H1 (cell line): ENCODE results near the gene CMC1. TPM values are rescaled to one million over a fixed set of nuclear protein-coding genes. Genes with fewer than 3 reads are reported as not detected.
A peak's percentile ranks its signal among the peaks of the same experiment; 100 is the strongest.

Experiments used
- CTCF ChIA-PET: fragments of 300-600 bp; sonication (Branson Sonifier 250); formaldehyde crosslinking; loops from one replicate; lab custom pipeline; 2021; ENCODE audit not compliant: partially characterized antibody; lab: Charles Lee
- POLR2A ChIA-PET: fragments of 300-600 bp; sonication (Branson Sonifier 250); formaldehyde crosslinking; loops from one replicate; lab custom pipeline; 2021; ENCODE audit warnings: inconsistent platforms; ENCODE audit not compliant: partially characterized antibody; lab: Charles Lee
- DNase-seq, 2 experiments: peaks; one replicate each; pipeline versions ENCODE4 v3.0.0 to v3.0.0-alpha.2; 2010 to 2022; ENCODE audit warnings: low spot score in 2 of 2, low read depth in 1 of 2, mixed read lengths in 1 of 2
- FAIRE-seq: peaks from 2 replicates; lab custom pipeline; 2011; peaks lifted over from hg19 to GRCh38; lab: Jason Lieb, UNC
- H2AFZ ChIP-seq: 2 replicates; pipeline ENCODE4 v1.8.1; 2012; ENCODE audit warnings: low read length, inconsistent platforms
- H2AK5ac ChIP-seq: 2 replicates; pipeline ENCODE4 v1.6.1; 2013; ENCODE audit warnings: low read depth, low read length
- H2BK120ac ChIP-seq: replicated peaks from 2 replicates; pipeline ENCODE3; 2013; ENCODE audit warnings: low read depth, low read length, inconsistent platforms
- H2BK12ac ChIP-seq: 2 replicates; pipeline ENCODE4 v1.6.1; 2013; ENCODE audit warnings: low read depth, low read length
- H2BK15ac ChIP-seq: 2 replicates; pipeline ENCODE4 v1.6.1; 2013; ENCODE audit warnings: low read length
- H2BK20ac ChIP-seq: 2 replicates; pipeline ENCODE4 v1.6.1; 2013; ENCODE audit warnings: low read length
- H2BK5ac ChIP-seq: 2 replicates; pipeline ENCODE4 v1.6.1; 2013; ENCODE audit warnings: low read depth, low read length
- H3K14ac ChIP-seq: 2 replicates; pipeline ENCODE4 v1.6.1; 2013; ENCODE audit warnings: inconsistent platforms; ENCODE audit not compliant: insufficient read length
- H3K18ac ChIP-seq: 2 replicates; pipeline ENCODE4 v1.6.1; 2013; ENCODE audit warnings: low read length; ENCODE audit errors: extremely low read depth
- H3K23ac ChIP-seq: 2 replicates; pipeline ENCODE4 v1.6.1; 2013; ENCODE audit warnings: inconsistent platforms; ENCODE audit not compliant: insufficient read length
- H3K23me2 ChIP-seq: 2 replicates; pipeline ENCODE4 v1.6.1; 2013; ENCODE audit warnings: low read depth, low read length
- H3K27ac ChIP-seq: 2 replicates; pipeline ENCODE4 v1.6.1; 2011; ENCODE audit warnings: low read depth, low read length, inconsistent platforms
- H3K27me3 ChIP-seq, 4 experiments: replicated peaks in 1 of 4; 1 replicate in 1 of 4; 2 replicates in 3 of 4; pipeline versions ENCODE4 v1.6.1 to v1.8.1; 2011 to 2013; ENCODE audit warnings: low read length in 3 of 4, mild to moderate bottlenecking in 3 of 4, inconsistent platforms in 2 of 4, mixed read lengths in 2 of 4, moderate library complexity in 1 of 4; ENCODE audit not compliant: control insufficient read depth in 3 of 4, insufficient read depth in 3 of 4; ENCODE audit errors: extremely low read depth in 1 of 4
- H3K36me3 ChIP-seq, 4 experiments: 2 replicates each; pipeline versions ENCODE4 v1.6.1 to v1.8.1; 2011 to 2013; ENCODE audit warnings: mild to moderate bottlenecking in 4 of 4, low read length in 3 of 4, moderate library complexity in 2 of 4, control low read depth in 1 of 4, inconsistent platforms in 1 of 4; ENCODE audit not compliant: insufficient read depth in 4 of 4, control insufficient read depth in 2 of 4
- H3K4ac ChIP-seq: replicated peaks from 2 replicates; pipeline ENCODE3; 2013; ENCODE audit warnings: low read length, low read depth, mixed read lengths, inconsistent platforms; ENCODE audit not compliant: insufficient read length
- H3K4me1 ChIP-seq, 4 experiments: replicated peaks in 1 of 4; 1 replicate in 1 of 4; 2 replicates in 3 of 4; pipeline versions ENCODE4 v1.6.1 to v1.8.1; 2011 to 2013; ENCODE audit warnings: low read length in 3 of 4, inconsistent platforms in 2 of 4, mixed read lengths in 1 of 4; ENCODE audit not compliant: insufficient read depth in 4 of 4, control insufficient read depth in 3 of 4
- H3K4me2 ChIP-seq, 2 experiments: 2 replicates each; pipeline versions ENCODE4 v1.6.1 to v1.8.1; 2011 to 2013; ENCODE audit warnings: low read depth in 2 of 2, low read length in 2 of 2, control low read depth in 1 of 2, inconsistent platforms in 1 of 2, mild to moderate bottlenecking in 1 of 2; ENCODE audit not compliant: insufficient read depth in 1 of 2
- H3K4me3 ChIP-seq, 4 experiments: fragments of 200-600, 300-600 bp in 1 of 4; sonication (generic), shearing (Covaris generic), sonication (Bioruptor Twin) in 1 of 4; 2 replicates each; pipeline versions ENCODE4 v1.5.1 to v1.8.1; 2011 to 2016; ENCODE audit warnings: low read length in 4 of 4, low read depth in 3 of 4, control low read depth in 2 of 4, inconsistent platforms in 2 of 4, mild to moderate bottlenecking in 2 of 4, mixed read lengths in 1 of 4, moderate library complexity in 1 of 4; ENCODE audit not compliant: insufficient read depth in 2 of 4; ENCODE audit errors: extremely low read depth in 1 of 4
- H3K56ac ChIP-seq: replicated peaks from 2 replicates; pipeline ENCODE3; 2013; ENCODE audit warnings: low read depth, mild to moderate bottlenecking, mixed read lengths, low read length, inconsistent platforms; ENCODE audit not compliant: insufficient read length
- H3K79me1 ChIP-seq: 2 replicates; pipeline ENCODE4 v1.6.1; 2013; ENCODE audit warnings: low read depth, low read length, control low read depth
- H3K79me2 ChIP-seq, 2 experiments: 2 replicates each; pipeline versions ENCODE4 v1.6.1 to v1.8.1; 2012 to 2013; ENCODE audit warnings: low read length in 2 of 2, mild to moderate bottlenecking in 2 of 2, inconsistent platforms in 1 of 2; ENCODE audit not compliant: insufficient read depth in 2 of 2, control insufficient read depth in 1 of 2
- H3K9ac ChIP-seq, 4 experiments: replicated peaks in 1 of 4; 1 replicate in 1 of 4; 2 replicates in 3 of 4; pipeline versions ENCODE4 v1.6.1 to v1.8.1; 2011 to 2013; ENCODE audit warnings: low read depth in 3 of 4, low read length in 3 of 4, control low read depth in 2 of 4, mild to moderate bottlenecking in 2 of 4, moderate library complexity in 2 of 4, inconsistent platforms in 1 of 4; ENCODE audit errors: extremely low read depth in 1 of 4
- H3K9me3 ChIP-seq, 2 experiments: 2 replicates each; pipeline versions ENCODE4 v1.6.1 to v1.8.1; 2012 to 2013; ENCODE audit warnings: mild to moderate bottlenecking in 2 of 2, moderate library complexity in 2 of 2, control low read depth in 1 of 2, inconsistent platforms in 1 of 2, low read depth in 1 of 2, low read length in 1 of 2, mixed read lengths in 1 of 2; ENCODE audit not compliant: insufficient read depth in 2 of 2
- H4K20me1 ChIP-seq, 2 experiments: replicated peaks in 1 of 2; 2 replicates each; pipeline versions ENCODE3 to v1.8.1; 2011 to 2013; ENCODE audit warnings: inconsistent platforms in 2 of 2, low read length in 2 of 2, mild to moderate bottlenecking in 1 of 2; ENCODE audit not compliant: insufficient read depth in 2 of 2, control insufficient read depth in 1 of 2
- H4K5ac ChIP-seq: 2 replicates; pipeline ENCODE4 v1.6.1; 2013; ENCODE audit warnings: low read length, low read depth, mixed read lengths, inconsistent platforms; ENCODE audit not compliant: insufficient read length
- H4K8ac ChIP-seq: 2 replicates; pipeline ENCODE4 v1.8.0; 2013; ENCODE audit warnings: mild to moderate bottlenecking, moderate library complexity, low read length, inconsistent platforms; ENCODE audit not compliant: insufficient read depth; ENCODE audit errors: extremely low read depth
- H4K91ac ChIP-seq: replicated peaks from 2 replicates; pipeline ENCODE3; 2013; ENCODE audit warnings: low read length, mixed read lengths, inconsistent platforms; ENCODE audit not compliant: insufficient read length
- CHD2 ChIP-seq: IDR thresholded peaks from 2 replicates; pipeline ENCODE4 v1.6.1; 2012; ENCODE audit warnings: low read length, improper control_type of control experiment
- CREB1 ChIP-seq: IDR thresholded peaks from 2 replicates; pipeline ENCODE4 v1.6.1; 2012; ENCODE audit warnings: inconsistent platforms
- FOSL1 ChIP-seq: IDR thresholded peaks from 2 replicates; pipeline ENCODE4 v1.6.1; 2011; ENCODE audit warnings: mild to moderate bottlenecking, low read depth, low read length, moderate library complexity; ENCODE audit not compliant: insufficient read depth
- GABPA ChIP-seq: IDR thresholded peaks from 2 replicates; pipeline ENCODE4 v1.6.1; 2011; ENCODE audit warnings: mild to moderate bottlenecking, low read length, moderate library complexity, borderline replicate concordance; ENCODE audit not compliant: insufficient read depth
- HDAC2 ChIP-seq, 2 experiments: fragments of 300-600 bp in 1 of 2; sonication (generic) in 1 of 2; IDR thresholded peaks; 2 replicates each; pipeline ENCODE4 v1.6.1; 2011 to 2012; ENCODE audit warnings: low read depth in 2 of 2, low read length in 2 of 2, mild to moderate bottlenecking in 2 of 2, moderate library complexity in 2 of 2, borderline replicate concordance in 1 of 2, inconsistent platforms in 1 of 2
- JUN ChIP-seq: IDR thresholded peaks from 2 replicates; pipeline ENCODE4 v1.6.1; 2011; ENCODE audit warnings: low read depth, mild to moderate bottlenecking, improper control_type of control experiment, low read length
- POLR2A ChIP-seq, 2 experiments: IDR thresholded peaks; 1 replicate in 1 of 2; 2 replicates in 1 of 2; pipeline ENCODE4 v1.6.1; 2011; ENCODE audit warnings: low read depth in 2 of 2, low read length in 2 of 2, mild to moderate bottlenecking in 2 of 2; ENCODE audit errors: control extremely low read depth in 1 of 2
- SP1 ChIP-seq: IDR thresholded peaks from 2 replicates; pipeline ENCODE4 v1.6.1; 2011; ENCODE audit warnings: low read depth, low read length
- SP2 ChIP-seq: IDR thresholded peaks from 2 replicates; pipeline ENCODE4 v1.6.1; 2012; ENCODE audit warnings: mild to moderate bottlenecking, low read length, inconsistent platforms
- SRF ChIP-seq: IDR thresholded peaks from 2 replicates; pipeline ENCODE4 v1.6.1; 2011; ENCODE audit warnings: mild to moderate bottlenecking, low read depth, low read length, moderate library complexity
- SUZ12 ChIP-seq: fragments of 200-600 bp; sonication (generic); IDR thresholded peaks from 2 replicates; pipeline ENCODE4 v1.6.1; 2012; ENCODE audit warnings: mild to moderate bottlenecking, inconsistent platforms, low read length, moderate library complexity, mixed read lengths
- TAF1 ChIP-seq: IDR thresholded peaks from 2 replicates; pipeline ENCODE4 v1.6.1; 2011; ENCODE audit warnings: mild to moderate bottlenecking, low read depth, low read length
- TAF7 ChIP-seq: optimal IDR thresholded peaks from 2 replicates; pipeline ENCODE3; 2011; ENCODE audit warnings: low read depth, mild to moderate bottlenecking, inconsistent platforms, low read length, moderate library complexity, borderline replicate concordance
- TBP ChIP-seq: IDR thresholded peaks from 2 replicates; pipeline ENCODE4 v1.6.1; 2011; ENCODE audit warnings: low read depth, low read length, improper control_type of control experiment
- TCF12 ChIP-seq: IDR thresholded peaks from 2 replicates; pipeline ENCODE4 v1.6.1; 2011; ENCODE audit warnings: low read depth, mild to moderate bottlenecking, low read length
- polyA plus RNA-seq, 7 experiments: library from polyadenylated mRNA; depleted of rRNA in 3 of 7; stranded (reverse) in 5 of 7; unstranded in 2 of 7; fragments of >200 nt in 5 of 7; fragments of 200-250 nt in 2 of 7; gene quantifications; 1 replicate in 5 of 7; 2 replicates in 1 of 7; 4 replicates in 1 of 7; pipeline versions ENCODE4 v1.2.1 to v1.2.3, GENCODE V29; 2011 to 2013; ENCODE audit warnings: missing spikeins in 2 of 7, mixed read lengths in 2 of 7
- total RNA-seq: library from RNA; stranded (reverse); fragmentation: NEBNext Ultra II Directional; extraction: Animal tissue kit (Norgen Biotek cat#: 25700); gene quantifications from 2 replicates; pipeline ENCODE4 v1.2.1, GENCODE V29; 2021

CMC1 gene
- total and polyA plus RNA-seq, 2 of the 8 experiments (the other 6 are each of a cell fraction or from before 2014, with no cell fraction given) = 11.4 to 19.4 TPM

GRCh38 chr3:28343144-28343543 is 101.7 kb downstream of the CMC1 start:
- H2BK12ac ChIP-seq = no peak overlapping the region
- peaks cover 0 to 2% of the 10 kb centered on the region in 2 experiments for H4K20me1 ChIP-seq
- no peak overlapping the region for H3K27ac ChIP-seq
- no peak overlapping the region for H4K8ac ChIP-seq
- no peak overlapping the region for H3K4me2 ChIP-seq
- H3K56ac ChIP-seq = peak overlapping the region; percentile 19
- no peak overlapping the region for H2BK20ac ChIP-seq
- H4K5ac ChIP-seq = no peak overlapping the region
- no peak for DNase-seq
- no peak overlapping the region for H3K14ac ChIP-seq
- peaks cover 2% of the 10 kb centered on the region; the same call in 1 of the 2 replicates for H3K23me2 ChIP-seq
- peaks cover 0 to 2% (median 0%) of the 10 kb centered on the region in 4 experiments; a peak in 1 of 7 replicates for H3K4me1 ChIP-seq
- H3K4me3 ChIP-seq = no peak overlapping the region
- H4K91ac ChIP-seq = no peak overlapping the region
- ChIA-PET CTCF (no interaction called here), POLR2A (no interaction called here)
- H3K4ac ChIP-seq = no peak overlapping the region
- peaks cover 0 to 44% of the 10 kb centered on the region in 2 experiments; a peak in 2 of 4 replicates for H3K79me2 ChIP-seq
- no peak overlapping the region for H3K18ac ChIP-seq
- no peaks in the 10 kb centered on the region for H3K9me3 ChIP-seq
- no peak overlapping the region for H2BK5ac ChIP-seq
- H3K9ac ChIP-seq = no peak overlapping the region
- H3K27me3 ChIP-seq = no peaks in the 10 kb centered on the region
- H2BK120ac ChIP-seq = no peak overlapping the region
- peaks cover 0 to 9% (median under 1%) of the 10 kb centered on the region in 4 experiments; a peak in 2 of 8 replicates for H3K36me3 ChIP-seq
- no peak for FAIRE-seq
- H3K79me1 ChIP-seq = no peaks in the 10 kb centered on the region
- H3K23ac ChIP-seq = no peak overlapping the region
- no peak overlapping the region for H2AFZ ChIP-seq
- no peak overlapping the region for H2BK15ac ChIP-seq
- H2AK5ac ChIP-seq = no peak overlapping the region
- no peak for TF ChIP-seq FOSL1
- TF ChIP-seq SP1 = no peak
- TF ChIP-seq TCF12 = no peak
- no peak for TF ChIP-seq GABPA
- TF ChIP-seq CREB1 = no peak
- TF ChIP-seq TBP = no peak
- TF ChIP-seq SP2 = no peak
- no peak for TF ChIP-seq HDAC2 (IDR thresholded peaks at IDR 0.05; ENCODE audit: borderline replicate concordance in 1 of 2, low read depth in 2 of 2, low read length in 2 of 2)
- TF ChIP-seq POLR2A (IDR thresholded peaks at IDR 0.05; ENCODE audit: control extremely low read depth in 1 of 2, low read depth in 2 of 2, low read length in 2 of 2) = no peak
- TF ChIP-seq SUZ12 = no peak
- no peak for TF ChIP-seq SRF
- TF ChIP-seq TAF7 = no peak
- TF ChIP-seq TAF1 = no peak
- TF ChIP-seq CHD2 = no peak
- TF ChIP-seq JUN = no peak
